Measurements from ENCODE around the gene TFAP2A.

Gene TFAP2A

DNA sequence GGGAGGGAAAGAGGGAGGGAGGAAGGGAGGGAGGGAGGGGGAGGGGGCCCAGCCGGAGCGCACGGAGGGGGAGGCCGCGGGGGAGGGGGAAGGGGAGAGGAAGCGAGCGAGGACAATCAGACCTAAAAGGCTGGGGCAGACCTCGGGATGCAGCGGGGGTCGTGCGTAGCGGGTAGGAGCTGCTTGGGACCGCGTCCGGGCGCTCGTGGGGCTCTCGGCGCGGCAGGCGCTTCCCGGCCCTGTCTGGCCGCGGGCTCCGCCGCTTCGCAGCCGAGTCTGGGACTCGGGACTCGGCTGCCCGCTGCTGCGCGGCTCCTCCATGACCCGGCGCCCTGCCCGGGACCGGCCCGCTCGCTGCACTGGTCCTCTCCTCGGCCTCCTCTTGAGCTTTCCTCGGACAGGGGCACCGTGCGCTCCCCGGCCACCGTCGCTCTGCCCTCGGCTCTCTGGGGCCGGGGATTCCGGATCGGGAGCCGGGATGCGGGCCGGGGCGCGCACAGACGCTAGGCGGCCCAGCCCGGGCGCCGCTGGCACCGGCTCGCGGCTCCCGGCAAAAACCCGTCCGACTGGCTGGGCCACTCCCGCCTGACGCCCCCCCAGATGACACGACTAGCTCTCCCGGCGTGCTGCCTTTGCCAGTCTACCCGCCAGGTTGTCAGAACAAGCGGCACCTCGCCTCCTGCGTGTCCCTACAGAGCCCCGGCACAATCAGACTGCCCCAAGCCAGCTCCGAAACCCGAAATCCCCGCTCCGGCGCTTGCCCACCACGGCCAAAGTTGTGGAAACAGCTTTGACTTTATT is 2.2 kb downstream of the TFAP2A start:
- DNase-seq (ENCODE audit: low read depth, low spot score) = no peak

DNA sequence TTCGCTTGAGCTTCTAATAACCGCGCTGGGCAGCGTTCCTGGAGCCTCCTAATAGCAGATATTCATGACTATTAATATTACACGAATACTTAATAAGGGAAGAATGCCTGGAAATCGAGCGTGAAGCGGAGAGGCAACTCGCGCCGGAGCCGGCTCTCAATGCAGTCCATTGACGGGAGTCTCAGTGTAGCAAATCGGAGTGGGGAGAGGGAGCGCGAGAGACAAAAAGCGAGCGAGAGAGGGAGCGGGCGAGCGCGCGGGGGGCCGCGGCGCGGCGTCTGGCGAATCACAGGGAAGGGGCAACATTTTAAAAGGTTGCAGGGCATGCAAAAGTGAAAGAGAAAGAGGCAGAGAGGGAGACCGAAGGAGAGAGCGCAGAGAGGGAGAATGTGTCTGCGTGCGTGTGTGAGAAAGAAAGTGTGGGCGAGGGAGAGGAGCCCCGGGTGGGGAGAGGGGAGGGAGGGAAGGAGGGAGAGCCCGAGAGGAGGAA is 2.9 kb downstream of the TFAP2A start:
- DNase-seq (ENCODE audit: low read depth, low spot score) = no peak

DNA sequence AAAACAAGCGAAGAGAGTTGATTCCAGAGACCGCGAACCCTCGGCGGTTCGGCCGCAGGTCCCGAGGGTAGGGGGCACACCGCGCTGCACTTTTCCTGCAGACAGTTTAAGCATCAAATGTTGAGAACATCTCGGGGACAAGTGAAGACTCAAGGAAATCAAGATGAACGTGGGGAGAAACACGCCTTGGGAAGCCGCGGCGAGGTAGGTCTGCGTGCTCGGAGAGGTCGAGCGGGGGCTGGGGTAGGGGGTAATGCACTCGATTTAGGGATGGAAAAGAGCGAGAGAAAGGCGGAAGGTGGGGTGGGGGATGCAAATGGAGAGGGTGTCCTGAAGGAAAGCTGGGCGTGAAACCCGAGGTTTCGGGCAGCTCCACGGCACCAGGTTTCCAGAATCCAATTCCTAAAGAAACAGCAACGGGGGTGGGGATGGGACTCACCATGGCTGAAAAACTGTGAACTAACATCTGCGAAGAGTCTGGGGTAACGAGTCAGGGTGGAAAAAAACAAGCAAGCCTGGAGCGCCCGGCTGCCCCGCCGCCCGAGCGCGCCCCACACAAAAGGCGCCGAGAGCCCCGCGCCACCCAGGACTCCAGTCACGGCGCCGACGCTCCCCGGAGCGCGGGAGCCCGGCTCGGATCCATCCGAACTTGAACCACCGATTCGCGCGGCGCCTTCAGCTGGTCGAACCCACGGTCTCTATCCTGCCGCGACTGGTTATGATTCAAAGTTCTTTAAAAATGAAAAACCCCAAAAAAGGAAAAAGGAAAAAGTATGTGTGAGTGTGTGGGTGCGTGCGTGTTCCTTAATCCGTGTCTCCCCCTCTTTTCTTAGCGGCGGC is 3.5 kb downstream of the TFAP2A start:
- DNase-seq (ENCODE audit: low read depth, low spot score) = no peak

DNA sequence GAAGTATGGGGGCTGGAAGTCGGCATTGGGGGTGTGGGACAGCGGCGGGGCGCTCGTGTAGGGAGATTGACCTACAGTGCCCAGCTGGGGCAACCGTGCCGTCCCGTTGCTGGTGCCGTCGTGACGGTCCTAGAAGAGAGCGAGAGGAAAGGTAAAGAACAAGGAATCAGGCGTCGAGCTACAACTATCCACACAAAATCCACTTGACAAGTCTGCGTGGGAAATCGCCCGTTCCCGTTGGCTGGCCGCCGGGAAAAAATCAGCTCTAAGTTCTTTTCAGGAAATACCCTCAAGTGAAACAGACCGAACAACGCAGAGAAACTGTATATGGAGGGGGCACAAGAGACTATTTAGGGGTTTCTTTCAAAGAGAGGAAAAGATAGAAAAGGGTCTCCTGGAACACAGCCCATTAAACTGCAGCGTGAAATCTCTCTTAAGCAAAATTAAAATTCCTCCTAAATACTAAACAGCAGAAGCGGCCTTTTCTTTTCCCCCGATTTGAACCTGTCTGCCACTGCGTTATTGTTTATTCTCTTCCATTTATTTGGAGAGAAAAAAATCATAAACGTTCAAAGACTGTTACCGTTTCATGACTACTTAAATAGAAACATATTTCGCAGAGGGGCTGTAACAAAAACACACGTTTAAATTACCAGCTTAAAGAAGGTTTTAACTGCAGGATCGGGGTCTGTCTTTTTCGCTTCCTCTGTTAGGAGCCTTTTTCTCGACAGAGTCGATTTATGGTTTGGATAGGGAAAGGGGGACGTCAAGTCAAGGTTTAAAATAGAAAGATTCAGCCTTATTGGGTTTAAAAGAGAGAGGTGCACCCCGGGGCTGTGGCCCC is 4.4 kb downstream of the TFAP2A start:
- no peak for DNase-seq (ENCODE audit: low read depth, low spot score)

DNA sequence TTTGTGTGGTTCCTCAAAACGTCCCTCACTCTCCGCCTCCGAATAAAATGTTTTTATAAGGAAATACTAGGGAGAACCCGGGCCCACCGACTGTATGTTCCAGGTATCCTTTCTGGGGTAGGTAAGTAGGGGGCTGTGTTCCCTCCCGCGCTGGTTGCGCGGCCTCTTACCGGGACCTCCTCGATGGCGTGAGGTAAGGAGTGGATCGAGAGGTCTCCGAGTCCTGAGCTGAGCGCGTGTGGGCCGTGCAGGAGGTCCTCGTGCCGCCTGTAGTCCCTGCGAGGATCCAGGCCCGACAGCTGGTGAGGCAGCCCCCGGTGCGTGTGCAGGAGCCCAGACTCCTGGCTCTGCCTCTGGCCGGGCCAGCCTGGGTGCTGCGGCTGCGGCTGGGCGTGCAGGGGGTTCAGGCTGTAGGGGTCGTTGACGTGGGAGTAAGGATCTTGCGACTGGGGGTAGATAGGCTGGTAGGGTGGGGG is 5.1 kb downstream of the TFAP2A start:
- DNase-seq (ENCODE audit: low read depth, low spot score) = no peak

DNA sequence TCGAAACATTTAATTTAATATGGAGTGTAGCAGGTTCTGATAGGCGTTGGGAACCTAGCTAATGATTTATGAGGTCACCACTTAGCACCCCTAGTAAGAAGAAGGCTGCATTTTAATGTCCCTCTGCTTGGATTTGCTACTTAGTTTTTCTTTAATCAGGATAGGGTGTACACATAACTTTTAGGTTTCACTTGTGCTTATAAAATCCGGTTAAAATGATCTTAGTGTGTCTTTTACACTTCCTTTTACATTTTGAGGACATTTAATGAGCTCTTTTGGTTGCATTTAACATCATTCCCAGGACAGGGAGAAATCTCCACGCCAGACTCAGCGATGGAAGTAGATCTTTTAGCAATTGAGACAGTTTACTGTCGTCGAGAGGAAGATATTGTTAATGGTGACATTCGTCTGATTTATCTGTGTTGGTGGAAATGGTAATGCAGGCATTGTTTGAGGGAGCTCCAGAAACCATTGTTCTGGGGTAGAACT is 5.6 kb downstream of the TFAP2A start:
- no peak for DNase-seq (ENCODE audit: low read depth, low spot score)

DNA sequence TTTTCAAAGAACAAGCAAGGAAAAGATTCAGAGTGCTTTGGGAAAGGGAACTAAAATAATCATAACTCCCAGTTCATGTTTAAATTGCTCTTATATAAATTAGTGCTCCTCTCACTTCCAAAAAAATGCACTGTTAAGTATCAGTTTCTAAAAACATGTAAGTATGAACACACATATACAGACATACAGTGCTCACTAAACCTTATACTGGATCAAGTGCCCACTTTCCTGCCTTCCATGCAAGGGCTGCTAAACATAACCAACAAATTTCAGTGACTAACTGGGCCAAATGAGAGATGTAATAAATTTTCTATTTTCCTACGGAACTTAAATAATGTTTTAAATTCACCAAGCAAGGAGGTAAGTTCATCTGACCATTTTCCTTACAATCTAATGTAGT is 6.4 kb downstream of the TFAP2A start:
- no peak for DNase-seq (ENCODE audit: low read depth, low spot score)

DNA sequence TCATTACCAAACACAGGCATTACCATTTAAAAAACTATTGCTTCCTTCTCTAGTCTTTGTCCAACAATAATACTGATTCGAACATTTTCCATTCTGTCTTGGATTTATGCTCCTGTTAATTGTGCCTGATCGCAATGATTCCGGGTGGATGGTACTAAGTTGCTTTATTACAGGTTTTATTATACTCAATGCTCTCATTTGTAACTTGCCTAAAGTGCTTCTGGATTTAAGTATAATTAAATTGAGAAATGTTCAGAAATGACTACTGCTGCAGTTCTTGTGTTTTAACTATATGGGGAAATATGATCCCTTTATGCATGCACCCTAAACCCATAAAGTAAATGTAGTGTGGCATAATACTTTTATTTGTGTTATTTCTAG is 7.2 kb downstream of the TFAP2A start:
- no peak for DNase-seq (ENCODE audit: low read depth, low spot score)

DNA sequence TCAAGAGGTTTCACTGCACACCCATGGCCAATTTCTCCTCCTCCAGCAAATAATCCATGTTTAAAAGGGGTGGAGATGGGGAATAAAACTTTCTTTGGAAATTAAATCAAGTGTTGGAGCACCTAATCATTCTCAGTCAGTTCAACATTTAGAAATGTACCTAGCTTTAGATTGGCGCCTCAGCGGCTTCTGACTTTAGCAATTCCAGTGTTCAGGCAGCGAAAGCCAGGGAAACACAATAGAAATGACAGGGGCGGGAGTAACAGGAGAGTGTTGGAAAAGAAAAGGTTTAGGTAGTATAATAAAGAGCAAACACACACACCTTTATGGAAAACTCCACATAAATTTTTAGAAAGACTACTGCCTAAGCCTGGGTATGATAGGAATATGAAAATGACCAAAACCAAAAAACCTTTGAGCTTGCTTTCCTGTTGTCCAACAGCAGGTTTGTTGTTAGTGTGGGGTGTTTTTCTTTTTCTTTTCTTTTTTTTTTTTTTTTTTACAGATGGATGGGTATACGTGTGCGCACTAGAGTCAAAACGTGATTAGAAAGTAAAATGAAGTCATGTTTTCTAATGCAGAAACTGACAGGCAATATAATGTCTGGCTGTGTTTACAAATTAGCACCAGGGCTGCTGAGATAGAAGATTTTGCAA is 7.7 kb downstream of the TFAP2A start:
- DNase-seq (ENCODE audit: low read depth, low spot score) = no peak

DNA sequence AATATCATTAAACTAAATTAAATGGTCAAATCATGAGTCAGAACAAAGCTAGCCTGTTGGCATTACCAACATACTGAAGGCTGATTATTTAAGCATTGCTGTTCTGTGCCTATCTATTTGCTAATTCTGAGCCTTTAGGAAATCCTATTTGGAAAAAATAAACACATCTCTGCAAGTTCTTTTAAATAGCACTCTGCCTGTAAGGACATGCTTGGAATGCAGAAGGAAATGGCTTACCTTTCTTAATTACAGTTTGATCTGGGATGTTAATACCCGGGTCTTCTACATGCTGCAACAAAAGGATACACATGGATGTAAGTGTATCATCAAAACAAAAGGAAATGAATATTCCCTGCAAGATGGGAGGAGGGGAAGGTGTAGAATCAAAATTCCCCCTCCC is 8.3 kb downstream of the TFAP2A start:
- DNase-seq (ENCODE audit: low read depth, low spot score) = no peak

DNA sequence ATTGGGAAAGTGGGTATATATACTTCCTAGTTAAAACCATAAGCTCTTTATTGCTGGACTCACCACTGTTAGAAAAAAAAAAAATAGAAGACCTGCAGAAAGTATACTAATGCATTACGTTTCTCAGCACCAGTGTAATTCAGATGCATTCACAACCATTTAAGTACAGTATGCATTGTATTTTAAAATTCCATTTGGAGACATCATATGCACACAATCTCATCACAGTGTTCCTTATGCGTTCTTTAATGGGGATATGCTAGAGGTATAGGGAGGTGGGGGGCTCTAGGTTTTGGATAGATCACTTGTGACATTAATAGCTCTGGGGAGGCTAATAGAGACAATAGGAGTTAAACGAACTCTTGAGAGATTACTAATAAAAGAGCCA is 9.4 kb downstream of the TFAP2A start:
- DNase-seq (ENCODE audit: low read depth, low spot score) = no peak

DNA sequence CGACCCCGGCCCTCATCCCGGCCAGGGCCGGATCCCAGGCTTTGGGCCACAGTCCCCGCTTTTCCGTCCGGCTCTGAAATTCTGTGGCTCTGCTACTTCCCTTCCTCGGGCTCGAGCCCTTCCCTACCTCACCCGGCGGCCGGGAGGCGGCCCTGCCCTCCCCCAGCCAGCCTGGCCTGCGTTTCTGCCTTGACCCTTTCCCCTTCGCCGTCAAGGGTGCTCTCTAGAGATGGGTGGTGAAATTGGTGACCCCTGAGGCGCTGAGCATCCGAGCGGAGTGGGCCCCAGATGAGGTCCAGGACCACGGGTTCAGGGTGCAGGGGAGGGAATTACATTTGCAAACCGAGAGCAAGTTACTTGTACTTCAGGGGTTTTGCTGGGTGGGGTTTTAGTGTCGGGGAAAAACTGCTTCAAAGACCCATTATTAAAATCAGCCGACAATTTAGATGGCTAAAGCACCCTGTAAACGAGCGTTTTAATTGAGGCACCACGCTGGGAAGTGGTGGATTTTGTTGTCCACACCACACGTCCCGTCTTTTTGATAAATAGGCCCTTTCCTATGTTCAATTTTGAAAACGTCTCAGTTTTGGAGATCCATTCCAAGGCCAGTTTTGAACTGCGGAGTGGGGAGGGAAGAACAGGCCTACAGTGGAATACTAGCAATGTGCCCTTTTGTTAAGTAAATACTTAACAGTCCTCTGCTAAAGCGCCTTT is 9.9 kb downstream of the TFAP2A start:
- no peak for DNase-seq (ENCODE audit: low read depth, low spot score)

DNA sequence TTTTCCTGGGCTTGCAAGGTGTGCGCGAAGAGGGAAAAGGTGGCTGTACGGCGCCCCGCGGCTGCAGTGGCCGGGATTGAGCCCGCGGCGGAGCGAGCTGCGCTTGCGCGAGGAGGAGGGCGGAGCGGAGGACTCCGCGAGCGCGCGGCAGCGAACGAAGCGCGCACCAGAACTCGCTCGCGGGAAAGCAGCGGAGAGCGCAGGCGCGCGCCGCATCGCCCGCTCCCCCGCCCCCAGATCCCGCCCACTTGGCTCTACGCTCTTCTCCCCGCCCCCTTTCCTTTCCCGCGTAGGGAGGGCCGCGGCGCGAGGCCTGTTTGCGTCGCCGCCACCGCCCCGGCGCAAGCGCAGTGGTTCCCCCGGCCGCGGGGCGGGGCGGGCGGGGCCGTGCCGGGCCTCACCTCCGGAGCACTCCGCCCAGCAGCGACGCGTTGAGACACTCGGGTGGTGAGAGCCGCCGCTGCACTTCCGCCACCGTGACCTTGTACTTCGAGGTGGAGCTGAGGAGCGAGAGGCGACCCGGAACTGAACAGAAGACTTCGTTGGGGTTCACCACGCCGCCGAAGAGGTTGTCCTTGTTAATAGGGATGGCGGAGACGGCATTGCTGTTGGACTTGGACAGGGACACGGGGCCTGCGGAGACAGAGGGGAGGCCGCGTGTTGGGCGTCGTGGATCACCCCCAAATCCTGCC is 10.6 kb downstream of the TFAP2A start:
- DNase-seq (ENCODE audit: low read depth, low spot score) = peak; percentile 65

DNA sequence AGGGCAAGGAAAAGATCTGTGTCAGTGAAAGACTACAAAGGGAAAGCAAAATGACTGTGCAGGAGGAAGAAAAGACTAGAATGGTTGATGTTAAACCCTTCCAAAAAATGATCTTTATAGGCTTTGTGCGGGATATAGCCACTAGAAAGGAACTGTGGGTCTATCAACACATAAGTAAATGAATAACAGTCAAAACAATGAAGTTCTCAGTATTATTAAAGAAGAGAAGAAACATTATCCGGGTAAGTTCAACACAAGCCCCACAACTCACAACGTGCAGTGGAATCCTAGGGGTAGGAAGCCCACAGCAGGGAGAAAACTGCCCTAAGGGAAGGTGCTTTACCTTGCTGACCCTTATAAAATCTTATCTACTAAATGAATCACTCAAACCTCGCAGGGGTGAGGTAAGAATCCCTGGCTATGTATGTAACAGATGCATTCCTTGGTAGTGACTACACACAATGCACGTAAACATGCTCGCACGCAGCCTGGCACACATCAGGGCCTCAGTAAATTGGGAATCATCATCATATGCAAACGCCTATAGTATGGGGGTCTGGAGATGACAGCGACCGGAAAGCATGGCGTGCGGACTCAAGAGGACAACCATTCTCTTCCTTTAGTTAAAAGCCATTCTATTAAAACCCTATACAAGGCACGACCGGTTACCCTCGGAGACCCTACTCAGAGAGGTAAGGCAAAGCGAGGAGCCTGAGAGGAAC is 11.3 kb downstream of the TFAP2A start:
- DNase-seq (ENCODE audit: low read depth, low spot score) = no peak

DNA sequence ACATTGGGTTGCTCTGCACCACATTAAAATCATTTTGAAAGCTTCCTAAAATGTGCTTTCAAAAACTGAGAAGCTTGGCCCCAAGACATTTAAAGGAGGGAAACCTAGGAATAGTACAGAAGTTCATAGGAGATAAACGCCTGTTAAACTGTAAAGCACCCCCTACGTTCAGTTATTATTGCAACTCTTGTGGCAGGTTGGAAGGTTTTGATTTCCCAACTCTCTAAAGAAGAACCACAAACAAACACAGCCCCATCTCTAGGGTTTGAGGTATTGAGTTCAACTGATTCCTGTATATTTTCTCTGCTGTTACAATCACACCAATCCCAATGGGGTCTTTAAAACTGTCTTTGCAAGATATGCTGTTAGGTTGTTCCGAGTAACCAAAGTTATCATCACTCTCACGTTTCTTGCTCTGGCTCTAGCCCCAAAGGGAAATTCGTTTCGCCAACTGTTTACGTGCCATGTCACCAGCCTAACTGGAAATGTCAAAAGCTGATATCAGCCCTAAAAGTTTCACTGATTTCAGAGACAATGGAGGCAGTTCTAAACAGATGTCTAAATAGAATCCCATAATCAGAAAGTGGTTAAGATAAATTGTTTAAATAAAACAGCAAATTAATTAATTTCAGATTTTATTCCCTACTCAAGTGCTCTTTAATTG is 12.1 kb downstream of the TFAP2A start:
- no peak for DNase-seq (ENCODE audit: low read depth, low spot score)

DNA sequence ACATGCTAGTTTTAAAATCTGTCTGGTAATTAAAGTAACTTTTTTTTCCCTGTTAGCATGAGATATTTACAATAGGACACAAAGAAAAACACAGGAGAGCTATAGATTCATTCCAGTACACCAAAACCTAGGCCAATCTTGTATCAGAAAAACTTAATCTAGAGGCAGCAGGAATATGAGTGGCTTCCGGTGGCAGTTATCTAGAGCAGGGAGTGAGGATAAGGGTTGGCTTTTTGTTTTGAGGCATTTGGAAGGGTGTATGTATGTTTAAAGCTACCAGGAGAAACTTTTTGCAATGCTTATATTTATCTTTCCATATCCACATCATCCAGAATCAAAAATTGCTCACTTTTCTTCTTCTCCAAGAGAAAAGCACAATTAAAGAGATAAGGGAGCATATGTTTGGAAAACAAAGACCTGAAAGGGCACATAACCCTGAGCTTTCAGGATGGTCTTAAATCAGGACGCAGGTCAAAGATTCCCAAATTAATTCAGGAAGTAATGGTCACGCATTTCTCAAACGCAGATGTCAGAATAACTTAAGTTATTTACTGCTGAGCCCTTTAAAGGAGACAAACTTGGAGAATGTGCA is 13.1 kb downstream of the TFAP2A start:
- DNase-seq (ENCODE audit: low read depth, low spot score) = no peak

DNA sequence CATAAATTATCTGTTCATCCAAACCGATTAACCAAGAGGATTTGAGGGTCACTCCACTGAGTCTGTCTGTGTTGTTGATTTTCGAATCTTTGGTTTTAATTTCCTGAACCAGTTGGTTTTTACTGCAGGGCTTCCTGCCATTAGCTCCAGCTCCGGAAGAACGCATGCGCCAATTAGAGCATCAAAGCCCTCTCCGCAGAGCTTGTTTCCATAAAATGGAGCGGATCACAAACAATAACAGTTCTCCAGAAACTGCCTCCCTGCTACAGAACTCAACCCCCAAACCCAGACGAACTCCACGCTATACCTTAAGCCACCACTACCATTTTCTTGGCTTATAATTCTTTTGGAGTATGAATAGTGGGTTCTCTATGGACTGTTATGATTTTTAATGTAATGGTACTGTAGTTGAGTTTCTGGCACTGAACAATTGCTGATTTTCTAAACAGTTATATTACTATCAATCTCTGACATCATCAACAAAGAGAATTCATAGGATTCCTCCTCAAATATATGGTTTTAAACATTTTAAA is 13.8 kb downstream of the TFAP2A start:
- no peak for DNase-seq (ENCODE audit: low read depth, low spot score)

DNA sequence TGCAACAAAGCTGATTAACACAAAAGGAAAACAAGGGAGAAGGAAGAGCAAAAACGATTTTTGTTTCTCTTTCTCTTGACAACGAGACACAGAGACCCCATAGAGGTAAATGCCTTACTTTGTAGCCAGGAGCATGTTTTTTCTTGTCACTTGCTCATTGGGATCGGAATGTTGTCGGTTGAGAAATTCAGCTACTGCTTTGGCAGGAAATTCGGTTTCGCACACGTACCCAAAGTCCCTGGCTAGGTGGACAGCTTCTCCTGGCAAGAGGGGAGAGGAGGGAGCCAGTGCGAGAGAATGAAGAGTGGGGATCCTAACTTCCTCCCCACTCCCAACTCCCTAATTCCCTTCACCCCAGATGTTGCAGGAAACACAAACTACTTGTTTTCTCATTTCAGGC is 14.5 kb downstream of the TFAP2A start:
- no peak for DNase-seq (ENCODE audit: low read depth, low spot score)

All from activated naive CD8-positive, alpha-beta T cell treated with anti-CD3 and anti-CD28 coated beads, Interleukin-2, amount 50 U/mL, for 16 hours (primary cell).